Upper lobe of left lung (tissue), 4 donors: ENCODE measurements around the gene PARVA.

Experiments used
- EP300 ChIP-seq, 4 donors: sonication (generic); formaldehyde crosslinking; IDR thresholded peaks; one replicate each; pipeline ENCODE4 v1.5.1; 2017; ENCODE audit warnings: antibody characterized with exemption in 4 of 4, control low read depth in 2 of 4
- POLR2A ChIP-seq, 4 donors: fragments of 450-650 bp; IDR thresholded peaks; one replicate each; pipeline ENCODE4 v1.5.1; 2016 to 2017; ENCODE audit warnings: antibody characterized with exemption in 4 of 4, mild to moderate bottlenecking in 2 of 4
- POLR2AphosphoS5 ChIP-seq, 2 donors: sonication (generic); formaldehyde crosslinking; IDR thresholded peaks; one replicate each; pipeline ENCODE4 v1.5.1; 2017; ENCODE audit warnings: antibody characterized with exemption in 2 of 2
- TF ChIP-seq, protein P1 (sequence below), 6 experiments: fragments of 450-650 bp in 4 of 6; fragments of 200-600 bp in 2 of 6; sonication (generic) in 2 of 6; IDR thresholded peaks; one replicate each; pipeline ENCODE4 v1.5.1; 2016 to 2019; ENCODE audit warnings: antibody characterized with exemption in 6 of 6

DNA sequence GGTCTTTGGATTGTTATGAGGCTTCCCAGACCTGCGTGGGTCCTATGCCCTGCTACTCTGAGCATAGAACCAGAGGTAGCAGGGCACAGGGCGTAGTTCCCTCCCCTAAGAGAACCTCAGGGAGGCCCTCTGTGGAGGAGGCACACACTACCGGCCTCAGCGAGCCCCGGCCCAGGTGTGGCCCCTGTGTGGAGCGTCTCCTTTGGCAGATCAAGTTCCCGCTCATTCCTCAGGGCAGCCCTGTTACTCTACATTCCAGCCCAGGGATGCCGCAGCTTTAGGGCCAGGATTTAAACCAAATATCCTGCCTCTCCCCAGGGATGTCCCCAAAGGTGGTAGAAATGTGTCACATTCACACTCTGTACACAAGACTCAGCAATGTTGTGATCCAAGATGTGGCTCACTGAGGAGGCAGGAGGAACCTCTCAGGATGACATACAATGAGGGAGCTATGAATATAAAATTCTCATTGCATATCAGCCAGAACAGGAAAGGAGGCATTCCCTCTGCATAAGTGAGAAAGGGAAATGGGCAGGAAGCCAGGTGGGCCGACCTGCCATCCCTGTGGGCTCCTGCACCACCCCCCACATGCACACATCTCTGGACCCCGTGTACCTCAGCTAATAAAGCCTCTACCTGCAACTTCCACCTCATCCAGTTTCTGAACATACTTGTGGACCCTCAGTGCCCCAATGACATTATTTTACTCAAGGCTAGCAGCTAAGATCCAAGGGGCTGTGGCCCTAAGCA is 165.0 kb downstream of the PARVA start:
- TF ChIP-seq, protein P1, sequence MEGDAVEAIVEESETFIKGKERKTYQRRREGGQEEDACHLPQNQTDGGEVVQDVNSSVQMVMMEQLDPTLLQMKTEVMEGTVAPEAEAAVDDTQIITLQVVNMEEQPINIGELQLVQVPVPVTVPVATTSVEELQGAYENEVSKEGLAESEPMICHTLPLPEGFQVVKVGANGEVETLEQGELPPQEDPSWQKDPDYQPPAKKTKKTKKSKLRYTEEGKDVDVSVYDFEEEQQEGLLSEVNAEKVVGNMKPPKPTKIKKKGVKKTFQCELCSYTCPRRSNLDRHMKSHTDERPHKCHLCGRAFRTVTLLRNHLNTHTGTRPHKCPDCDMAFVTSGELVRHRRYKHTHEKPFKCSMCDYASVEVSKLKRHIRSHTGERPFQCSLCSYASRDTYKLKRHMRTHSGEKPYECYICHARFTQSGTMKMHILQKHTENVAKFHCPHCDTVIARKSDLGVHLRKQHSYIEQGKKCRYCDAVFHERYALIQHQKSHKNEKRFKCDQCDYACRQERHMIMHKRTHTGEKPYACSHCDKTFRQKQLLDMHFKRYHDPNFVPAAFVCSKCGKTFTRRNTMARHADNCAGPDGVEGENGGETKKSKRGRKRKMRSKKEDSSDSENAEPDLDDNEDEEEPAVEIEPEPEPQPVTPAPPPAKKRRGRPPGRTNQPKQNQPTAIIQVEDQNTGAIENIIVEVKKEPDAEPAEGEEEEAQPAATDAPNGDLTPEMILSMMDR (IDR thresholded peaks at IDR 0.05) = no peak
- no peak for TF ChIP-seq POLR2A (IDR thresholded peaks at IDR 0.05)
- TF ChIP-seq POLR2AphosphoS5 (IDR thresholded peaks at IDR 0.05) = no peak
- TF ChIP-seq EP300 (IDR thresholded peaks at IDR 0.05) = no peak
